Activated T-cell treated with anti-CD3 and anti-CD28 coated beads, Interleukin-2, amount 50 U/mL, for 72 hours (primary cell): ENCODE measurements around the gene CD52. TPM values are rescaled to one million over a fixed set of nuclear protein-coding genes. Genes with fewer than 3 reads are reported as not detected.
"Not testable (repeated sequence)": the region's sequence is repeated elsewhere in the genome, so short reads cannot be mapped to it uniquely, and the experiment has no call there.

ENCODE experiments used
- ATAC-seq, 2 donors: fragments of 150-1000 bp; cut with Tn5 transposase; replicated peaks in 1 of 2; 2 replicates each; pipeline ENCODE4 v1.10.0; 2021; ENCODE audit warnings: moderate library complexity in 2 of 2, mild to moderate bottlenecking in 1 of 2
- DNase-seq, 2 donors: peaks; one replicate each; pipeline ENCODE4 v3.0.0; 2021 to 2022; ENCODE audit warnings: mixed read lengths in 1 of 2
- H3K27ac Mint-ChIP-seq: one replicate; pipeline ENCODE4 v1.8.0; 2022; ENCODE audit warnings: mild to moderate bottlenecking, moderate library complexity, mixed read lengths
- H3K27me3 Mint-ChIP-seq: one replicate; pipeline ENCODE4 v1.8.0; 2022; ENCODE audit warnings: low read depth, mixed read lengths
- H3K36me3 Mint-ChIP-seq, 2 donors: one replicate each; pipeline ENCODE4 v1.8.0; 2022; ENCODE audit warnings: mixed read lengths in 2 of 2, mild to moderate bottlenecking in 1 of 2; ENCODE audit not compliant: insufficient read depth in 2 of 2
- H3K4me1 Mint-ChIP-seq: one replicate; pipeline ENCODE4 v1.8.0; 2022; ENCODE audit warnings: low read depth, mixed read lengths
- H3K4me3 Mint-ChIP-seq, 2 donors: one replicate each; pipeline ENCODE4 v1.8.0; 2022; ENCODE audit warnings: mild to moderate bottlenecking in 2 of 2, mixed read lengths in 2 of 2, moderate library complexity in 2 of 2
- H3K9me3 Mint-ChIP-seq, 2 donors: one replicate each; pipeline ENCODE4 v1.8.0; 2022; ENCODE audit warnings: mixed read lengths in 2 of 2
- total RNA-seq, 2 donors: library from RNA; stranded (reverse); gene quantifications; one replicate each; pipeline ENCODE4 v1.2.3, GENCODE V29; 2022

CD52 gene
- total RNA-seq, 2 donors from 2014 or later = 213 to 245 TPM

DNA sequence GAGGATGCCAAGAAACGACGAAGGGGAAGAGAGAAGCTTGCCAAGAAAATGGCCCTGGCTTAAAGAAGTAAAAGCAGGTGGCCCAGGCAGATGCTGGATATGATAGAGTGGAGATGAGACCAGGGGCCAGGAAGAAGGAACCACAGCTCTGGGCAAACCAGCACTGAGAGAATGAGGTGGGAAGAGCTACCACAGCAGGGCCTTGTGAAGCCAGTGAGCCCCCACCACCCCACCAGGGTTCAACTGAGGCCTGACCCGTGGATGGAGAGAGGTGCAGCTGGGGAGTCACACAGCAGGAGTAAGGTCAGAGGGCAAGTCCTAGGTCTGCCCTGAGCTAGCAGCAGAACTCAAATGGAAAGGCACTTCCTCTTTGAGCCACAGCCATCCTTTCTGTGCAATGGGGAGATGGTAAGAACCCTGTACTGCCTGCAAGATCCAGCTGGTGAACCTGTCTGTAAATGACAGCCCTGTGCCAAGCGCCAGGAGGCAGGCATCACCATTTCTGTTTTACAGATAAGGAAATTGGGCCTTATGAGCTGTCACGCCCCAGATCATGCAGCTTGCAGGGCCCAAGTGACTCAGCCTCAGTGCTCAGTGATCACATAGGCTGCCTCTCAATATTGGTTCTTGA, 29.3 kb upstream of the CD52 start:
- Mint-ChIP-seq H3K4me3 (peak overlapping the region; percentile 77 to 92), H3K27me3 (no peaks in the 10 kb centered on the region), H3K4me1 (peaks cover 85% of the 10 kb centered on the region), H3K36me3 (peaks cover 0 to 5% of the 10 kb centered on the region in 2 donors), H3K27ac (peak overlapping the region; percentile 98), H3K9me3 (no peaks in the 10 kb centered on the region)
- ATAC-seq (peak; percentile 54 to 62), DNase-seq (peak; percentile 74 to 82)

DNA sequence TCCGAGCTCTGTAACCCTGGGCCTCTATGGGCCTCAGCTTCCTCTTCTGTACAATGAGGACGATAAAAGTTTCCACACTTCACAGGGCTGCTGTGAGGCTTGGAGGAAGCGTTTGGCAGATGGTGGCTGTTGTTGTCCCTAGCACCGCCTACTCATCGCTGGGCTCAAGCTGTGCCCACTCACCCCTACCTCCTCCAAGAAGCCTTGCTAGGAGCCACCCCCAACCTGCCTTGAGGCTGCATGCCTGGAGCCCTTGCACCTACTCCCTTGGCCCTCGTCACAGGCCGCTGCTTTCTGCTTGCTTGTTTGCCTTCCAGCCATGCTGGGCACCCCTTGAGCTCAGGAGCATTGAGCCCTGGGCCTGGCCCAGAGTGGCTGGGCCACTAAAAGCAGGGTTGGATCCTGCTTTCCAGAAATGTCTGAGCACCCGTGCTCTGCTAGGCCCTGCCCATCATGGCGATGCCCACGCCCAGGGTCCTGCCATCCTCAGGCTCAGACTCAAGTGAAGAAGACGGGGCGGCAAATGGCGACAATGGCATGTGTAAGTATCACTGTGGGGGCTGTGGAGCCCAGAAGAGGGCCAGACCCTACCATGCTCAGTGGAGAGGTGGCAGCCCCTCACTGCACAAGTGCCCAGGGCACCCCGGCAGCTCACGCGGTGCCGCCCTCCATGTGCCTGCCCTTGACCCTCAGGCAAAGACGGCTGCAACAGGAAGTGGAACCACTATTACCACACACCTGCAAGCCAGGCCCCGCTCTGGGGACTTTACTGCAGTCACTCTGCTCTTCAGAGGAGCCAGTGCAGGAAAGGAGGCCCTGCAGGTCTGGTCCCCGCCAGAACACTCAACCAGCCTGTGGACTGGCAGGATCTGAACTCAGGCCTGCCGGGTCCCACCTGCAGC, 28.3 kb upstream of the CD52 start:
- ATAC-seq (peak in 1 of 2 donors; percentile 10), DNase-seq (peak; percentile 44 to 57)
- H3K4me3 Mint-ChIP-seq = peak overlapping the region; percentile 77 to 92
- H3K27ac Mint-ChIP-seq = peak overlapping the region; percentile 98
- no peaks in the 10 kb centered on the region for H3K27me3 Mint-ChIP-seq
- peaks cover 76% of the 10 kb centered on the region for H3K4me1 Mint-ChIP-seq
- no peaks in the 10 kb centered on the region for H3K9me3 Mint-ChIP-seq
- peaks cover 0 to 5% of the 10 kb centered on the region in 2 donors for H3K36me3 Mint-ChIP-seq

DNA sequence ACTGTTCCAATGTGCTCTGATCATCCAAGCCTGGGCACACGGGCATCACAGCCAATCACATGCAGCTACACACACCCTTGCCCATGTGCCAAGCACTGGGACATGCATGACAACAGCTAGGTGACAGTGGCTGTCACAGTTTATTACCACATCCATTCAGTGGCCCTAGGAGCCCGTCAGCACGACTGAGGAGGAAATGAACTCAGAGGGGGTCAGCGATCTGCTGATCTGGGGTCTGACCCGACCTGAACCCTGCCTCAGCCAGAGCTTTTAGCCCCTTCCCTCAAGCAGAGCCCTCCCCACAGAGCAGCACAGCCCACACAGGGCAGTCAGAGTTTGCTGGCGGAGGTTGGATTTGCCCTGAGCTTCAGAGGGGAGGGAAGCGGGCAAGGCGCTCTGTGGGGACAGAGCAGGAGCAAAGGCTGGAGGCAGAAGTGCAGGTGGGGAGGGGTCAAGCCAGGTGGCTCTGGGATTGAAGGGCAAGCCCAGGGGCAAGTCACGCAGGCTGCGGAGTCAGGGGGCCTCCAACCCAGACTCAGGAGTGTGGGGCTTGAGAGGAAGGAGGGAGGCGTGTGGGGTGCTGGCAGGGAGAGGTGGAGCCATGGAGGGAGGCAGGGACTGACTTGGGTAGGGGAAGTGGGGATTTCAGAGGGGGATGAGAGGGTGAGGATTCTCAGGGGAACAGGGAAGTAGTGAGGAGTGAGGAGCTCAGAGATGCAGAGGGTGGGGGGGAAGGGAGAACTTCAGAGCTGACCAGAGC, 27.5 kb upstream of the CD52 start:
- Mint-ChIP-seq H3K4me3 (peak overlapping the region; percentile 77 to 92), H3K27ac (peak overlapping the region; percentile 98), H3K4me1 (peaks cover 67% of the 10 kb centered on the region), H3K27me3 (no peaks in the 10 kb centered on the region), H3K9me3 (no peaks in the 10 kb centered on the region), H3K36me3 (peaks cover 0 to 3% of the 10 kb centered on the region in 2 donors)
- DNase-seq (no peak), ATAC-seq (no peak)

GRCh38 chr1:26290882-26291261, 26.9 kb upstream of the CD52 start:
- no peak for DNase-seq
- peaks cover 0 to 3% of the 10 kb centered on the region in 2 donors for H3K36me3 Mint-ChIP-seq
- H3K9me3 Mint-ChIP-seq = no peaks in the 10 kb centered on the region

GRCh38 chr1:26291433-26291832, 26.3 kb upstream of the CD52 start:
- no peak for ATAC-seq

More at GRCh38 chr1:26290882-26291261, 26.9 kb upstream of the CD52 start:
- H3K27ac Mint-ChIP-seq = no peak overlapping the region
- ATAC-seq = no peak
- H3K27me3 Mint-ChIP-seq = no peaks in the 10 kb centered on the region
- H3K4me3 Mint-ChIP-seq = no peak overlapping the region
- H3K4me1 Mint-ChIP-seq = peaks cover 67% of the 10 kb centered on the region

DNA sequence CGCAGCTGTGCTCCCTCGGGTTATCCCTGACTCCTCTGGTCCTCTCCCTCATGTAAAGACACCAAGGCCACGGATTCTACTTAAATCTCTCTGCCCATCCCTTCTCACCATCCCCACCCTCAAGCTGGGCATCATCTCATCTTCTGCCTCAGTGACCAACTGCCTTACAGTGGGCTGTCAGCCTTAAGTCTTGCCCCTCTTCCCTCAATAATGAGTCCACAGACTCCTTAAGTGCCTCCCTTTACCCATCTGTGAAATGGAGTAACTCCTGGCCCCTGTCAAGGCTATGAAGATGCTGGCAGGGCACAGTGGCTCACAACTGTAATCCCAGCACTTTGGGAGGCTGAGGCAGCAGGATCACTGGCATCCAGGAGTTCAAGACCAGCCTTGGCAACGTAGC, 25.8 kb upstream of the CD52 start:
- H3K27me3 Mint-ChIP-seq = no peaks in the 10 kb centered on the region
- H3K4me3 Mint-ChIP-seq = no peak overlapping the region
- no peaks in the 10 kb centered on the region for H3K9me3 Mint-ChIP-seq
- peak overlapping the region; percentile 69 for H3K27ac Mint-ChIP-seq
- H3K36me3 Mint-ChIP-seq = peaks cover 0 to 5% of the 10 kb centered on the region in 2 donors
- DNase-seq (no peak), ATAC-seq (no peak)
- peaks cover 57% of the 10 kb centered on the region for H3K4me1 Mint-ChIP-seq

More at GRCh38 chr1:26291433-26291832, 26.3 kb upstream of the CD52 start:
- H3K36me3 Mint-ChIP-seq = peaks cover 0 to 5% of the 10 kb centered on the region in 2 donors
- peaks cover 62% of the 10 kb centered on the region for H3K4me1 Mint-ChIP-seq
- H3K9me3 Mint-ChIP-seq = no peaks in the 10 kb centered on the region
- peak overlapping the region; percentile 36 for H3K27ac Mint-ChIP-seq
- H3K27me3 Mint-ChIP-seq = no peaks in the 10 kb centered on the region
- DNase-seq = no peak
- H3K4me3 Mint-ChIP-seq = no peak overlapping the region

DNA sequence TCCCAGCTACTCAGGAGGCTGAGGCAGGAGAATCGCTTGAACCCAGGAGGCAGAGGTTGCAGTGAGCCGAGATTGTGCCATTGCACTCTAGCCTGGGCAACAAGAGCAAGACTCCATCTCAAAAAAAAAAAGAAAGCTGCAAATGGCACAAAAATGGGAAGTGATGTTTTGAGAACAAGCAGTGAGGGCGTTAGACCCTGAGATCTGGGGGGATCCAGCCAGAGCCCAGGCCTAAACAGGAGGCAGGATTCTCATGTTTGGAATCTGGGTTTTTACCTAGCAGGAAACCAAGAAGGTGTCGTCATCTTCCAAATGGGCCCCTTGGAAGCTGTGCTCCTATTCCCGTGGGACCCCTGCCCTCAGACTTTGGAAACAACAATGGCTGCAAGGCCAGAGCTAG, 25.0 kb upstream of the CD52 start:
- not testable (repeated sequence) for H3K4me3 Mint-ChIP-seq, H3K27me3 Mint-ChIP-seq, H3K9me3 Mint-ChIP-seq, ATAC-seq, DNase-seq, H3K36me3 Mint-ChIP-seq
- peak overlapping the region; percentile 61 for H3K27ac Mint-ChIP-seq
- H3K4me1 Mint-ChIP-seq = peaks cover 49% of the 10 kb centered on the region

DNA sequence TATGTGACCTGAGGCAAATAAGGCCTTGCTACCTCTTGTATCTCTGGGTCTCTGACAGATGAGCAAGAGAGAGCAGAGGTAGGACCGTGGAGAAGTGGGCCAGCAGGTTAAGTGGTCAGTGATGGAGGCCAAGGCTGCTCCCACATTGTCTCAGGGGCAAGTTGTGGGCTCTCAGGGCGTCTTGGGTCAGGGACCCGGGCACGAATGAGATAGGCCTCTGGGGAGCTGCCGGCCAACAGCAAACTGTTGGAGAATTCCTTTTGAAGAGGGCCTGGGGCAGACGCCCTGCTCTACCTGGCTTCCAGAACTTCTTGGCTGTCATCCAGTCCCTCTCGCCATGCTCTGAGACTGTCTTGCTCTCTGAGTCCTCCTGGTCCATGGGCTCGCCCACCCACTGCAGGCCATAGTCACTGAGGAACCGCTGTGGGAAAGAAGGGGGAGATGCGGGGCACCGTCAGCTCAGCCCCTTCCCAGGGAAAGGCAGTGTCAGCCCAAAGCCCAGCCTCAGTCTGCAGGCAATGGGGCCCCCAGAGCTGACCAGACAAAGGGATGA, 23.8 kb upstream of the CD52 start:
- Mint-ChIP-seq H3K4me1 (peaks cover 37% of the 10 kb centered on the region), H3K27me3 (no peaks in the 10 kb centered on the region), H3K4me3 (no peak overlapping the region), H3K27ac (no peak overlapping the region), H3K9me3 (no peaks in the 10 kb centered on the region), H3K36me3 (peaks cover 0 to 5% of the 10 kb centered on the region in 2 donors)
- DNase-seq = no peak
- ATAC-seq = no peak

GRCh38 chr1:26295194-26296138, 22.3 kb upstream of the CD52 start:
- Mint-ChIP-seq H3K27me3 (no peaks in the 10 kb centered on the region), H3K4me1 (peaks cover 22% of the 10 kb centered on the region), H3K4me3 (no peak overlapping the region), H3K27ac (no peak overlapping the region), H3K9me3 (no peaks in the 10 kb centered on the region), H3K36me3 (peaks cover 0 to 5% of the 10 kb centered on the region in 2 donors)
- DNase-seq (no peak), ATAC-seq (no peak)

DNA sequence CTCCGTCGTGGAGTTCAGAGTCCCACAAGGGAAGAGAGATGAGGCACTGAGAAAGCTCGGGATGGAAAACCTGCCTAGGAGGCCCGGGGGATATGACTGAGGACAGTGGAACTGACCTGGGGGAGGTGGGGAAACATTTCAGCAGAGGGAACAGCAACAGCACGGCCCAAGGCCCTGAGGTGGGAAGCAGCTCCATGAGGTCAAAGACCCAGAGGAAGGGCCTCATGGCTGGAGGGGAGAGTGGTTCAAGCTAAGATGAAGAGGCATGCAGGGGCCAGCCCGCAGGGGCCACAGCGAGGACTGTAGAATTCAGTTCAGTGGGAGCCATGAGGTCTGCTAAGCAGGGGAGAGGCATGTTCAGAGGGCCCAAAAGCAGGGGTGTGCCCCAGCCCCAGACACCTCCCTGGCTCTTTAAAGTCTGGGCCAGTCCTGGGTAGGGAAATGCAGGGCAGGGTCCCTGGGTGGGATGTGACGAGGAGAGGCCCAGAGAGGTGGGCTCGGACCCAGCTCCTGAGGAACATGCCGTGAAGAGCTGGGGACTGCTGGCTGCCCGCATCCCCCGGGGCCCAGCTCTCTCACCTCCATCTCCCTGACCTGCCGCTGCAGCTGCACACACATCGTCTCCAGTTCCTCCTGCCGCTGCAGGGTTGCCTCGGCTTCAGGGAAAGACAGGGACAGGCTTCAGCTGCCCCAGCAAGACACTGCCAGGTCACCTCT, 21.3 kb upstream of the CD52 start:
- no peaks in the 10 kb centered on the region for H3K9me3 Mint-ChIP-seq
- H3K36me3 Mint-ChIP-seq = peaks cover 0 to 5% of the 10 kb centered on the region in 2 donors
- DNase-seq (no peak), ATAC-seq (no peak)
- H3K4me1 Mint-ChIP-seq = peaks cover 14% of the 10 kb centered on the region
- H3K27me3 Mint-ChIP-seq = no peaks in the 10 kb centered on the region
- no peak overlapping the region for H3K27ac Mint-ChIP-seq
- no peak overlapping the region for H3K4me3 Mint-ChIP-seq

- DNase-seq = no peak
- Mint-ChIP-seq H3K36me3 (peaks cover 0 to 3% of the 10 kb centered on the region in 2 donors), H3K9me3 (no peaks in the 10 kb centered on the region), H3K27me3 (no peaks in the 10 kb centered on the region), H3K4me3 (no peak overlapping the region), H3K27ac (no peak overlapping the region), H3K4me1 (peaks cover 9% of the 10 kb centered on the region)
- ATAC-seq = no peak
These were observed 20.5 kb upstream of the CD52 start for GRCh38 chr1:26297057-26297790.
